Hematopoietic multipotent progenitor cell treated with erythropoietin and hydrocortisone succinate and interleukin-3 and kit ligand, for 15 days (in vitro differentiated cells): ENCODE data around the gene ASPA.

Experiments
- DNase-seq: peaks from one replicate; pipeline ENCODE4 v3.0.0-alpha.2; 2015; ENCODE audit warnings: low spot score

The ASPA gene

DNA sequence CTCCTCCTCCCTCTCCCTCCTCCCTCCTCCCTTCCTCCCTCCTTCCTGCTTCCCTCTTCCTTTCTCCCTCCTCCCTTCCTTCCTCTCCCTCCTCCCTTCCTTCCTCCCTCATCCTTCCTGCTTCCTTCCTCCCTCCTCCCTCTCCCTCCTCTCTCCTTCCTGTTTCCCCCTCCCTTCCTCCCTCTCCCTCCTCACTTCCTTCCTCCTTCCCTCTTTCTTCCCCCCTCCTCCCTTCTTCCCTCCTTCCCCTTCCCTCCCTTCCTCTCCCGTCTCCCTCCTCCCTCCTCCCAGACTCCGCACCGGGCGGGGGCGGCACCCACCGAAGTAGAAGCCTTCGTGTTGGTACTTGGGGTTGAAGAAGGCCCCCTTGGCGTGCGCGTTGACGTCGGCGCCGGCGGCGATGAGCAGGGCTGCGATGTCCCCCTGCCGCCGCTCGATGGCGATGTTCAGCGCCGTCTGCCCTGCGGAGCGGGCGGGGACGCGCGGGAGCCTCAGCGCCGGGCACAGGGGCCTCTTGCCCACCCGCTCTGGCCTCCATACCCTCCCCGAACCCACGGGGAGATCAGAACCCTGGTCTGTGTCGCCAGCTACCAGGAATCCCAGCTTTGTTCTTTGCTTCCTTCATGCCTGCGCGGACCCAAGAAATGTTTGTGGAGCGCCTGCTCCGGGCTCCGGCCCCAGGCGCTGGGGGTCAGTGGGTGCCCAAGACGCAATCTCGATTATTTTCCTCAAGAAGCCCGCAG is 59.6 kb downstream of the ASPA start:
- DNase-seq, result no peak

DNA sequence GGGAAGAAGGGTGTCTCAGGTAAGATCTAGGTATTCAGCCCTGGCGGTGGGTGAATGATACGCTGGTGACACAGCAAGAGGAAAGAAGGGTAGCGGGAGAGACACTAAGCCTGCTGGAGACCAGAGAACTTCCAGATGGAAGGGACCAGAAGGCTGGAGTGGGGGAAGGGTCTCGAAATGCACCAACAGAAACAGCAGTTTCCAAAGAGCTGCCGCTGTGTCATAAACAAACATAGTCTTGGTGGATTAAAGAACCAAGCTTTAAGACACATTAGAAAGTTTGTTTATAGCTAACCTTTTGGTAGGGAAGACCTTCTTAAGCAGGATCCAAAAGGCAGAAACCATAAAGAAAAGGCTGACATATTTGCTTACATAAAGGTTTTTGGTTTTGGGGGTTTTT is 60.9 kb downstream of the ASPA start:
- no peak for DNase-seq

DNA sequence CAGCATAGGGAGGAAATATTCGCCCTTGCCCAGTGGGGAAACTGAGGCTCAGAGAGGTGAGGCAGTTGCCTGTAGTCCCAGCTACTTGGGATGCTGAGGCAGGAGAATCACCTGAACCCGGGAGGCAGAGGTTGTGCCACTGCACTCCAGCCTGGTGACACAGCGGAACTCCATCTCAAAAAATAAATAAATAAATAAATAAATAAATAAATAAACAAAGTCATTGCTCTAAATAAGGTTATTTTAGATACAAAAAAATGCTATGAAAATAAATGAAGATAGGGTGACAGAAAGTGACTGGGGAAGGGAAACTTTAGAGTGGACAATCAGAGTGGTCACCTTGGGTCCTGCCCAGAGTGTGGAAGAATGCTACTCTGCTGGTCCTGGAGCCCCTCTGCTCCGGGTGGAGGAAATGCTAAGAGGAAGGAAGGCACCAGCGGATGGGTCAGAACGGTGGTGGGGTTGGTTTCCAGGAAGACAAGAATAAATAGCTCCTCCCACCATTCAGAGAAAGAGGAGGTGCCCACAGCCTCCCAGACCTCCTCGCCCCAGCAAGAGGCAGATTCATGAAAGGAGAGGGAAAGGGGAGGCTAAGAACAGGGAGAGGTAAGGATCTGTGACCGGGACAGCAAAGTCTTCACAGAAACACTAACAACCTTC is 64.2 kb downstream of the ASPA start:
- DNase-seq, result no peak

DNA sequence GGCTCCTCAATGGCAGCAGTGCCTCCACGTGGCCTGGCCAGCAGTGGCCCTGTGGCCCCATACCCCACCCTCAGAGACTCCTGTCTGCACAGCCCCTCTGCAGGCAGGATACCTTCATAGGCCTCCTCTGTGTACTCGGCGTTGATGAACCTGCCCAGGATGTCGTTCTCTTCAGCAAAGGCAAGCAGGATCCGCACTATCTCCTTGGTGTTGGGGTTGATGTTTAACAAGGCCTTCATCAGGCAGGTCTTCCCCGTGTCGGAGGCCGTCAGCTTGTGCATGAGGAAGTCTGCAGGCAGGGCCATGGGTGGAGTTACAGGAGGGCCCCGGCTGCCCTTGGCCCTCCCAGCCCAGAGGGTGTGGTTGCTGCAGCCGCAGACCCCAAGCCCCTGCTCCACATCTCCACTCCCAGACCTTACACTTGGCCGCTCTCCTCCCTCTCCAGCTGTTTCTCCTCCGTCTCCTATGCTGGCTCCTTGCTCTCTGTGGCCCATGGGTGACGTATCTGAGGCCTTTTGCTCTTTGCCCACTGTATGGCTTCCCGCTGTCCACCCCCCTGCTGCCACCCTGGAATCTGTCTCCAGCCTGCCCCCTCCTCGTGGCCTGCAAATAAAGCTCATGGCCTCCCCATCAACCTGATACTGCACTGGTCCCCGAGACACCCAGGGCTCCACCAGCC is 66.8 kb downstream of the ASPA start:
- DNase-seq, result no peak

DNA sequence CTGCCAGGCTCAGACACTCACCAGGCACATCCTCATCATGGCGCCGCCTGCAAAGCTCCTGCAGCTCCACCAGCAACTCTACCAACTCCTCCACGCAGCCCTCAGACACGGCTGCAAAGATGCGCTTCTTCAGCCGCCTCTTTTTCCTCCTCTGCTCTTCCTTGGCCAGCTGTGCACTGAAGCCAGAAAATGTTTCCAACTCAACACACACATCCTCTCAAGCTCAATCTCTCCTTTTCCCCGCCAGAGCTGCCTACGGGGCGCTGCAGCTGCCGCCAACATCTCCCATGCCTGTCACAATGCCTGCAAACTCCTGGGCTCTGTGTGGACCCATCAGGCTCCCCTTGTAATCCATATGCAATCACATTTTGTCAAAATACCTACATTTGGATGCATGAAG is 67.7 kb downstream of the ASPA start:
- no peak for DNase-seq

DNA sequence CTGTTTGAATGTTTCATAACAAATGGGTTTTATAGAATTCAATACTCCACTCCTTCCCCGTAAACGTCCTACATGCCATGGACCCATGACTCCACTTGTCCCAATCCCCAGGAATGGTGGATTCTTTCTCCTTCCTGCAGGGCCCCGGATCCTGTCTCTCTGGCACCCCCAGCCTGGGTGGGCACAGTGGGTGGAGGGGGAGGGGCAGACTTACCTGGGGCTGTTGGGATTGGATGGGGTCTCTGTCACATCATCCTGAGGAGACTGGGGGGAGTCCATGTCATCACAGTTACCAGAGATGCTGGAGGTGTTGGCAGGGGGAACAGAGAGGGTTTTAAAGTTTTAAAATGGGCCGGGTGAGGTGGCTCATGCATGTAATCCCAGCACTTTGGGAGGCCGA is 68.6 kb downstream of the ASPA start:
- no peak for DNase-seq

DNA sequence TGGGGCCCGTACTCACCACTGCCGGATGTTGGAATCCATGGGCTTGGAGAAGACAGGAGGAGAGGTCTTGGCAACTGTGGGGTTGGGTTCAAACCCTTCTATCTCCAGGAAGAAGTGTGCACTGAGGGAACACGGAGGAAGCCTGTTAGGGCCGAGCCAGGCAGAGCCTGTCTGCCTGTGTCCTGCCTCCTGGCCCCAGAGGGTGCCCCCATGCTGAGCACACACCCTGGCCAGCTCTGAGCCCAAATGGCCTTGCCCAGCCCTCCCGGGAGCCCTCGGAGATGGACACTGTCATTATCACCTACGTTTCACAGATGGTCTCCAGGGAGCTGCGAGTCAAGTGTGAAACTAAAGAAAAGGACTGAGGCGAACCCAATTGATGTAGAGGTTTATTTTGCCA is 69.4 kb downstream of the ASPA start:
- DNase-seq, result no peak

DNA sequence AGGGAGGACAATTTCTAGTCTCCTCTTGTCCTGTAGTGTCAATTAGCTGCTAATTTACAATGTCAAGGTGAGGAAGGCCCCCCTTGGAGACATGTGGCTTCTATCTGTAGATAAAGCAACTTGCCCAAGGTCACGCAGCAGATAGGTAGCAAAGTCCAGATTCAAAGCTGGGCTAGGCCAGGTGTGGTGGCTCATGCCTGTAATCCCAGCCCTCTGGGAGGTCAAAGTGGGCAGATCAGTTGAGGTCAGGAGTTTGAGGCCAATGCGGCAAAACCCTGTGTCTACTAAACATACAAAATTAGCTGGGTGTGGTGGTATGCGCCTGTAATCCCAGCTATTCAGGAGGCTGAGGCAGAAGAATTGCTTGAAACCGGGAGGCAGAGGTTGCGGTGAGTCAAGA is 70.7 kb downstream of the ASPA start:
- DNase-seq, result no peak

DNA sequence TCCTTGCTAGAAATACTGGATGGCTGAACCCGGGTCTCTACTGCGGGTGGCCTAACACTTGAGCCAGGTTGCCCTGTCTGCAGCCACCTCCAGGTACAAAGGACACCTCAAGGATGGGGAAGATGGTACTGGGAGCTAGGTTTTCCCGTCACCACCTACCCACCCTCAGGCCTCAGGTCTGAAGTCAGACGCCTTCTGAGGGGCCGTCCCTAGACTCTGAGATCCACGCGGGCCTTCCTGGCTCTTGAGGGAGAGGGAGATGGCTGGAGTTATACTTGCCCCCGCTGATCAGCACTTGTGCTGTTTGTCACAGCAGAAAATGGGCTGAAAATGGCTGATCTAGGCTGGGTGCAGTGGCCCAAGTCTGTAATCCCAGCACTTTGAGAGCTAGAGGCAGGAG is 71.2 kb downstream of the ASPA start:
- DNase-seq, result no peak

DNA sequence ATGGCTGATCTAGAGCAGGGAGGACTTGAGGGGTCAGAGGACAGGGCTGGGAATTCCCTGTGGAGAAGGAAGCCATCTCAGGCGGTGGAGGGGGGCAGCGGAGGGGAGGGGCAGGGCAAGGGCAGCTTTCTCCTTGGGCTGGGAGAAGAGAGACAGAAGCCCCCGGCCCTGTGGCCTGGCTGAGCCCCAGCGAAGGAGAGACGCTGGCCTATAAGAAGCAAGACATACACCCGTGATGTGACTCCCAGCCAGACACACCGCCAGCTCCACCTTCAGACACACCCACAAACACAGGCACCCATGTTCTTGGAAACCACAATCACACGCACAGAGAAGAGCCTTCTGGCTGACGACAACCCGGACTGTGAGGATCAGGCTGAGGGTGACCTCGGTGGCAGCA is 71.8 kb downstream of the ASPA start:
- DNase-seq, result no peak

DNA sequence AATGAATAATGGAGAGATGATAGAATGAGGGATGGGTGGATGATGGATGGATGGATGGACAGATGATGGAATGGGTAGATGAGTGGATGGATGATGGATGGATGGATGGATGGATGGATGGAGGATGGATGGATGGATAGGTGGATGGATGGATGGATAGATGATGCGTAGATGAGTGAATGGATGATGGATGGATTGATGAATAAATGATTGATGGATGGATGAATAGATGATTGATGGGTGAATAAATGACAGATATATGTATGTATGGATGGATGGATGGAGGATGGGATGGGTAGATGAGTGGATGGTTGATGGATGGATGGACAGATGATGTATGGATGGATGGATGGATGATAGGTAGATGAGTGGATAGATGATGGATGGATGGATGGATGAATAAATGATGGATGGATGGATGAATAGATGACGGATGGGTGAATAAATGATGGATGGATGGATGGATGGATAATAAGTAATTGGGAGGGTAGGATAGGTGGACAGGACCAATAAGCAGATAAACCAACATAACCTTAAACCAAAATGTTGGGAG is 73.9 kb downstream of the ASPA start:
- no peak for DNase-seq

DNA sequence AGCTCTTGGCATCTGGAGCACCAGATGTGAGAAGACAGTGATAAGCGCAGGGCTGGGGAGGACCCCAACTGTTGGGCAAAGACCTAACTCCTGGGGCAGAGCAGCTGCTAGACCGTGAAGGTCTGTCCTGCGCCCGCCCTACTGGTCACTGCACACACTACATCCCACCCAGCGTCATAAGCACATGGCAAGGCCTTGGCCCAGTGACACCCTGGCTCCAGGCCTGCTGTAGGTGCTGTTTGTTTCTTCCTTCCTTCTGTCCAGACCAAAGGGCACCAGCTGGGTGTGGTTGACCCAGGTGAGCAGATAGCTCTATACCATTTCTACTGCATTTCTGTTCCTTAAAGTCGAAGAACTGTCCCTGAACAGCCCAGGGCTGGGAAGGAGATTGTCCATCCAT is 75.4 kb downstream of the ASPA start:
- no peak for DNase-seq

DNA sequence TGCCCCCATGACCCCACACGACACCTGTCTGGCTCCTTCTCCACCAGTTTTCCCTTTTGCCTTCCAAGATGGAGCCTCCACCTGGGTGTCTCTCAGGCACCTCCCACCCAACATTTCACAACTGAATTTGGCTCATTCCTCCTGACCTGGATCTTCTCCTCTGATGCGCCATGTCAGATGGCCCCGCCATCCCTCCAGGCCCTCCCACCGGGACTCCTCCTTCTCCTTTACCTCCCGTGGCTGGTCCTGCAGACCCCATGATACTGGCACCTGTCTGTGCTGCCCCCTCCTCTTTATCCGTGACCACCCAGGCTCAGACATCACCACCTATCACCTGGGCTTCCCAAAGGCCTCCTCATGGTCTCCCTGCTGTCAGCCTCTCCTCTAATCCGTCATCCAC is 77.1 kb downstream of the ASPA start:
- no peak for DNase-seq
